GM23338 (cell line): ENCODE measurements around the gene FBN2. TPM values are rescaled to one million over a fixed set of nuclear protein-coding genes. Genes with fewer than 3 reads are reported as not detected.

Experiments
- ATAC-seq: fragments of 200-7000 bp; cut with Tn5 transposase; 3 replicates; pipeline ENCODE4 v1.9.1; 2020
- DNase-seq: peaks from one replicate; pipeline ENCODE4 v3.0.0-alpha.2; 2015; ENCODE audit warnings: low spot score
- H2AFZ ChIP-seq: fragments of 200-600 bp; sonication (generic); 2 replicates; pipeline ENCODE4 v1.8.0; 2016; ENCODE audit warnings: antibody characterized with exemption, mild to moderate bottlenecking, moderate library complexity
- H3F3A ChIP-seq: fragments of 200-600 bp; sonication (generic); replicated peaks from 2 replicates; pipeline ENCODE4 v1.8.0; 2017; ENCODE audit warnings: antibody characterized with exemption, mixed run types, low read depth
- H3K27ac ChIP-seq: fragments of 200-600 bp; sonication (generic); 2 replicates; pipeline ENCODE4 v1.6.1; 2016; ENCODE audit warnings: low read depth
- H3K27me3 ChIP-seq: fragments of 200-600 bp; sonication (generic); 2 replicates; pipeline ENCODE4 v1.8.0; 2016; ENCODE audit warnings: mild to moderate bottlenecking, mixed run types, moderate library complexity; ENCODE audit not compliant: insufficient read depth
- H3K36me3 ChIP-seq: fragments of 200-600 bp; sonication (generic); 2 replicates; pipeline ENCODE4 v1.8.0; 2016; ENCODE audit warnings: mild to moderate bottlenecking; ENCODE audit not compliant: insufficient read depth
- H3K4me1 ChIP-seq: fragments of 200-600 bp; sonication (generic); 2 replicates; pipeline ENCODE4 v1.8.0; 2016; ENCODE audit warnings: mild to moderate bottlenecking, moderate library complexity; ENCODE audit not compliant: insufficient read depth
- H3K4me2 ChIP-seq: fragments of 200-600 bp; sonication (generic); 2 replicates; pipeline ENCODE4 v1.7.1; 2017; ENCODE audit warnings: mixed run types
- H3K4me3 ChIP-seq: fragments of 200-600 bp; sonication (generic); 2 replicates; pipeline ENCODE4 v1.6.1; 2016; ENCODE audit warnings: mixed run types
- H3K79me2 ChIP-seq: fragments of 200-600 bp; sonication (generic); replicated peaks from 2 replicates; pipeline ENCODE4 v1.8.0; 2017; ENCODE audit warnings: mild to moderate bottlenecking; ENCODE audit not compliant: insufficient read depth
- H3K9me2 ChIP-seq: fragments of 200-600 bp; sonication (generic); 2 replicates; pipeline ENCODE4 v1.8.0; 2017; ENCODE audit not compliant: insufficient read depth
- H4K20me1 ChIP-seq: fragments of 200-600 bp; sonication (generic); replicated peaks from 2 replicates; pipeline ENCODE4 v1.8.0; 2017; ENCODE audit warnings: mild to moderate bottlenecking; ENCODE audit not compliant: insufficient read depth
- H3K27ac Mint-ChIP-seq: 2 replicates; pipeline ENCODE4 v1.8.0; 2020; ENCODE audit warnings: inconsistent platforms, mild to moderate bottlenecking, moderate library complexity, mixed read lengths
- H3K27me3 Mint-ChIP-seq: 3 replicates; pipeline ENCODE4 v1.8.0; 2022; ENCODE audit warnings: low read depth, mild to moderate bottlenecking, moderate library complexity, mixed read lengths, inconsistent platforms; ENCODE audit not compliant: insufficient read depth, poor library complexity
- H3K36me3 Mint-ChIP-seq: 3 replicates; pipeline ENCODE4 v1.8.0; 2021; ENCODE audit warnings: low read depth, mild to moderate bottlenecking, inconsistent platforms, moderate library complexity, mixed read lengths
- H3K4me1 Mint-ChIP-seq: 3 replicates; pipeline ENCODE4 v1.8.0; 2020; ENCODE audit warnings: mild to moderate bottlenecking, inconsistent platforms, mixed read lengths
- H3K4me3 Mint-ChIP-seq: 3 replicates; pipeline ENCODE4 v1.8.0; 2021; ENCODE audit warnings: moderate library complexity, mild to moderate bottlenecking, inconsistent platforms, mixed read lengths
- H3K9me3 Mint-ChIP-seq: 3 replicates; pipeline ENCODE4 v1.8.0; 2020; ENCODE audit warnings: moderate library complexity, mild to moderate bottlenecking, inconsistent platforms, mixed read lengths
- CREB1 ChIP-seq: fragments of 250-450 bp; sonication (Bioruptor Pico); IDR thresholded peaks from 2 replicates; pipeline ENCODE4 v1.5.0; 2020; ENCODE audit warnings: low read depth, mild to moderate bottlenecking, moderate library complexity
- EZH2 ChIP-seq: fragments of 200-600 bp; sonication (generic); IDR thresholded peaks from one replicate; pipeline ENCODE4 v1.8.0; 2017; ENCODE audit warnings: antibody characterized with exemption, mild to moderate bottlenecking, low read depth; ENCODE audit not compliant: unreplicated experiment
- NANOG ChIP-seq: IDR thresholded peaks from 2 replicates; pipeline ENCODE4 v1.6.1; 2016; ENCODE audit warnings: antibody characterized with exemption, borderline replicate concordance
- POLR2AphosphoS5 ChIP-seq: IDR thresholded peaks from 2 replicates; pipeline ENCODE4 v1.6.1; 2016; ENCODE audit warnings: antibody characterized with exemption, low read depth
- STAT1 ChIP-seq: IDR thresholded peaks from one replicate; pipeline ENCODE4 v1.6.1; 2016; ENCODE audit warnings: antibody characterized with exemption; ENCODE audit not compliant: unreplicated experiment
- ZNF331 ChIP-seq: fragments of 250-450 bp; sonication (Bioruptor Pico); IDR thresholded peaks from 2 replicates; pipeline ENCODE4 v1.5.0; 2020; ENCODE audit warnings: low read depth, mild to moderate bottlenecking, moderate library complexity
- ZNF462 ChIP-seq: fragments of 250-450 bp; sonication (Bioruptor Pico); IDR thresholded peaks from 2 replicates; pipeline ENCODE4 v1.5.0; 2020; ENCODE audit warnings: mild to moderate bottlenecking, moderate library complexity
- polyA plus RNA-seq: library from polyadenylated mRNA; unstranded; fragments of >200 nt; fragmentation: Nextera tagmentation; extraction: Ambion mirVana; gene quantifications from 2 replicates; pipeline ENCODE4 v1.2.1, GENCODE V29; 2016
- total RNA-seq: library from RNA; depleted of rRNA; stranded (reverse); fragments of >200 nt; shearing (Covaris generic); gene quantifications from 2 replicates; pipeline ENCODE4 v1.2.3, GENCODE V29; 2014
- TF ChIP-seq, protein P1 (sequence below): IDR thresholded peaks from 2 replicates; pipeline ENCODE4 v1.6.1; 2016; ENCODE audit warnings: antibody characterized with exemption
- TF ChIP-seq, protein P2 (sequence below), 2 experiments: fragments of 200-600 bp in 1 of 2; sonication (generic) in 1 of 2; conservative IDR thresholded peaks; 2 replicates each; pipeline versions ENCODE4 v1.5.1 to v1.6.1; 2016 to 2017; ENCODE audit warnings: antibody characterized with exemption in 2 of 2, low read depth in 2 of 2, mild to moderate bottlenecking in 2 of 2, moderate library complexity in 1 of 2

The FBN2 gene
- total and polyA plus RNA-seq, 2 experiments from 2014 or later, result 2.6 to 13.6 TPM

- DNase-seq (no peak), ATAC-seq (no peak)
- no peaks in the 10 kb centered on the region for H3F3A ChIP-seq
- H4K20me1 ChIP-seq, result no peaks in the 10 kb centered on the region
- no peak overlapping the region for H2AFZ ChIP-seq
- H3K36me3 ChIP-seq, result no peaks in the 10 kb centered on the region
- H3K27ac ChIP-seq, result no peak overlapping the region
- H3K27me3 ChIP-seq, result peaks cover 56% of the 10 kb centered on the region
- H3K9me3 Mint-ChIP-seq, result no peaks in the 10 kb centered on the region
- H3K4me3 ChIP-seq, result no peak overlapping the region; the same call in 1 of the 2 replicates
- H3K27ac Mint-ChIP-seq, result no peak overlapping the region
- TF ChIP-seq STAT1 (no peak), CREB1 (CRISPR knock-in tag) (no peak), ZNF331 (CRISPR knock-in tag) (no peak), NANOG (no peak), EZH2 (no peak), POLR2AphosphoS5 (no peak), ZNF462 (no peak)
- TF ChIP-seq, protein P1, sequence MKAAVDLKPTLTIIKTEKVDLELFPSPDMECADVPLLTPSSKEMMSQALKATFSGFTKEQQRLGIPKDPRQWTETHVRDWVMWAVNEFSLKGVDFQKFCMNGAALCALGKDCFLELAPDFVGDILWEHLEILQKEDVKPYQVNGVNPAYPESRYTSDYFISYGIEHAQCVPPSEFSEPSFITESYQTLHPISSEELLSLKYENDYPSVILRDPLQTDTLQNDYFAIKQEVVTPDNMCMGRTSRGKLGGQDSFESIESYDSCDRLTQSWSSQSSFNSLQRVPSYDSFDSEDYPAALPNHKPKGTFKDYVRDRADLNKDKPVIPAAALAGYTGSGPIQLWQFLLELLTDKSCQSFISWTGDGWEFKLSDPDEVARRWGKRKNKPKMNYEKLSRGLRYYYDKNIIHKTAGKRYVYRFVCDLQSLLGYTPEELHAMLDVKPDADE, result no peak
- TF ChIP-seq, protein P2, sequence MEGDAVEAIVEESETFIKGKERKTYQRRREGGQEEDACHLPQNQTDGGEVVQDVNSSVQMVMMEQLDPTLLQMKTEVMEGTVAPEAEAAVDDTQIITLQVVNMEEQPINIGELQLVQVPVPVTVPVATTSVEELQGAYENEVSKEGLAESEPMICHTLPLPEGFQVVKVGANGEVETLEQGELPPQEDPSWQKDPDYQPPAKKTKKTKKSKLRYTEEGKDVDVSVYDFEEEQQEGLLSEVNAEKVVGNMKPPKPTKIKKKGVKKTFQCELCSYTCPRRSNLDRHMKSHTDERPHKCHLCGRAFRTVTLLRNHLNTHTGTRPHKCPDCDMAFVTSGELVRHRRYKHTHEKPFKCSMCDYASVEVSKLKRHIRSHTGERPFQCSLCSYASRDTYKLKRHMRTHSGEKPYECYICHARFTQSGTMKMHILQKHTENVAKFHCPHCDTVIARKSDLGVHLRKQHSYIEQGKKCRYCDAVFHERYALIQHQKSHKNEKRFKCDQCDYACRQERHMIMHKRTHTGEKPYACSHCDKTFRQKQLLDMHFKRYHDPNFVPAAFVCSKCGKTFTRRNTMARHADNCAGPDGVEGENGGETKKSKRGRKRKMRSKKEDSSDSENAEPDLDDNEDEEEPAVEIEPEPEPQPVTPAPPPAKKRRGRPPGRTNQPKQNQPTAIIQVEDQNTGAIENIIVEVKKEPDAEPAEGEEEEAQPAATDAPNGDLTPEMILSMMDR (conservative IDR thresholded peaks at IDR 0.05; ENCODE audit: low read depth in 2 of 2), result no peak
- no peaks in the 10 kb centered on the region for H3K79me2 ChIP-seq
- H3K9me2 ChIP-seq, result no peaks in the 10 kb centered on the region
- peaks cover 12% of the 10 kb centered on the region for H3K4me1 ChIP-seq
- H3K27me3 Mint-ChIP-seq, result peaks cover 23% of the 10 kb centered on the region
- H3K4me1 Mint-ChIP-seq, result peaks cover 12% of the 10 kb centered on the region; the same call in 2 of the 3 replicates
- H3K4me3 Mint-ChIP-seq, result no peak overlapping the region
- peaks cover 11% of the 10 kb centered on the region; the same call in 2 of the 3 replicates for H3K36me3 Mint-ChIP-seq
- H3K4me2 ChIP-seq, result no peak overlapping the region; the same call in 1 of the 2 replicates
Observed at GRCh38 chr5:128535251-128535650, 2.8 kb downstream of the FBN2 start.
